ENCODE data around the gene DERL3. TPM values are rescaled to one million over a fixed set of nuclear protein-coding genes. Genes with fewer than 3 reads are reported as not detected.
"Not testable (repeated sequence)": the region's sequence is repeated elsewhere in the genome, so short reads cannot be mapped to it uniquely, and the experiment has no call there.

DERL3 gene
- total RNA-seq, 1 experiment from 2014 or later: 12.5 TPM

DNA sequence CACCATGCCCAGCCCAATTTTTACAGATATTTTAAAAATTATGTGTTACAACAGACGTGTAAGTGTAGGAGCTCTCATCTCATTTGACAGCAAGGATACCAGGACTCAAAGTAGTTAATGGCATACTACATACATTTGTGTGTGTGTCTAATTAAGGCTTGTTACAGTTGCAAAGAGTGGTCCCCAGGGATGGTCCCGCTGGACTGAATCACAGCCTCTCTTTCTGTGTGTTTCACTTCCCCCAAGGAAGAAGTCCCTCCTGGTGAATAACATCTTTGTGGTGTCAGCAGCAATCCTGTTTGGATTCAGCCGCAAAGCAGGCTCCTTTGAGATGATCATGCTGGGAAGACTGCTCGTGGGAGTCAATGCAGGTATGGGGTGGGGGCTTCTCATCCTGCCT is 36.1 kb upstream of the DERL3 start:
- CTCF ChIA-PET: interaction anchor here (0.8 kb wide), 1 partner anchor 25 kb away, joined by 3 read pairs; no protein-coding TSS in a partner anchor

DNA sequence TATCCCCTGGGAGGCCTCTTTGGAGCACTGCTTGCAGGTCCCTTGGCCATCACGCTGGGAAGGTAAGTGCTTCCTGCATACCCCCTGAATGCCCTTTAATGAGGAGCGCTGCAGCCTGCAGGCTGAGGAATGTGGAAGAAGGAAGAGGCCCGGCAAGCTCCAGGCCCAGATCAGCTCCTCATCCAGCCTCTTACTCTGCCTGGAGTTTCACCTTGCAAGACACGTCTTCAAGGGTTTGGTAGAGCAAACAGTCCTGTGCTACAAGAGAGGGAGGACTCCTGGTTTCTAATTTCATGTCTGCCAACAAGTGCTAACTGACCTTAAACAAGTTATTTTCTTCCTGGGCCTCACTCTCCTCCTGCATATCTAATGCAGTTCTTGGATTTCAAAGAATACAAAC is 29.8 kb upstream of the DERL3 start:
- H3K4me3 Mint-ChIP-seq: no peak overlapping the region
- H3K27me3 Mint-ChIP-seq (ENCODE audit: low read depth): no peaks in the 10 kb centered on the region
- TF ChIP-seq FOXK1 (CRISPR knock-in tag; IDR thresholded peaks at IDR 0.05): no peak
- TF ChIP-seq ZNF263 (CRISPR knock-in tag; IDR thresholded peaks at IDR 0.05; ENCODE audit: low read depth): no peak
- TF ChIP-seq, protein P1, sequence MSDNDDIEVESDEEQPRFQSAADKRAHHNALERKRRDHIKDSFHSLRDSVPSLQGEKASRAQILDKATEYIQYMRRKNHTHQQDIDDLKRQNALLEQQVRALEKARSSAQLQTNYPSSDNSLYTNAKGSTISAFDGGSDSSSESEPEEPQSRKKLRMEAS (CRISPR knock-in tag; IDR thresholded peaks at IDR 0.05): no peak
- TF ChIP-seq ZNF219 (CRISPR knock-in tag; IDR thresholded peaks at IDR 0.05; ENCODE audit: borderline replicate concordance): no peak
- TF ChIP-seq, protein P2, sequence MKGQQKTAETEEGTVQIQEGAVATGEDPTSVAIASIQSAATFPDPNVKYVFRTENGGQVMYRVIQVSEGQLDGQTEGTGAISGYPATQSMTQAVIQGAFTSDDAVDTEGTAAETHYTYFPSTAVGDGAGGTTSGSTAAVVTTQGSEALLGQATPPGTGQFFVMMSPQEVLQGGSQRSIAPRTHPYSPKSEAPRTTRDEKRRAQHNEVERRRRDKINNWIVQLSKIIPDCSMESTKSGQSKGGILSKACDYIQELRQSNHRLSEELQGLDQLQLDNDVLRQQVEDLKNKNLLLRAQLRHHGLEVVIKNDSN (CRISPR knock-in tag; IDR thresholded peaks at IDR 0.05): no peak
- TF ChIP-seq ZNF138 (CRISPR knock-in tag; conservative IDR thresholded peaks at IDR 0.05): no peak
- TF ChIP-seq, protein P3, sequence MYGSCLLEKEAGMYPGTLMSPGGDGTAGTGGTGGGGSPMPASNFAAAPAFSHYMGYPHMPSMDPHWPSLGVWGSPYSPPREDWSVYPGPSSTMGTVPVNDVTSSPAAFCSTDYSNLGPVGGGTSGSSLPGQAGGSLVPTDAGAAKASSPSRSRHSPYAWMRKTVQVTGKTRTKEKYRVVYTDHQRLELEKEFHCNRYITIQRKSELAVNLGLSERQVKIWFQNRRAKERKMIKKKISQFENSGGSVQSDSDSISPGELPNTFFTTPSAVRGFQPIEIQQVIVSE (CRISPR knock-in tag; IDR thresholded peaks at IDR 0.05; ENCODE audit: borderline replicate concordance): no peak
- TF ChIP-seq, protein P4, sequence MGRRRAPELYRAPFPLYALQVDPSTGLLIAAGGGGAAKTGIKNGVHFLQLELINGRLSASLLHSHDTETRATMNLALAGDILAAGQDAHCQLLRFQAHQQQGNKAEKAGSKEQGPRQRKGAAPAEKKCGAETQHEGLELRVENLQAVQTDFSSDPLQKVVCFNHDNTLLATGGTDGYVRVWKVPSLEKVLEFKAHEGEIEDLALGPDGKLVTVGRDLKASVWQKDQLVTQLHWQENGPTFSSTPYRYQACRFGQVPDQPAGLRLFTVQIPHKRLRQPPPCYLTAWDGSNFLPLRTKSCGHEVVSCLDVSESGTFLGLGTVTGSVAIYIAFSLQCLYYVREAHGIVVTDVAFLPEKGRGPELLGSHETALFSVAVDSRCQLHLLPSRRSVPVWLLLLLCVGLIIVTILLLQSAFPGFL (CRISPR knock-in tag; IDR thresholded peaks at IDR 0.05; ENCODE audit: borderline replicate concordance): no peak
- TF ChIP-seq NR3C1 (CRISPR knock-in tag; conservative IDR thresholded peaks at IDR 0.05; ENCODE audit: low read depth): no peak
- TF ChIP-seq FOXJ3 (CRISPR knock-in tag; IDR thresholded peaks at IDR 0.05; ENCODE audit: borderline replicate concordance): no peak
- TF ChIP-seq, protein P5, sequence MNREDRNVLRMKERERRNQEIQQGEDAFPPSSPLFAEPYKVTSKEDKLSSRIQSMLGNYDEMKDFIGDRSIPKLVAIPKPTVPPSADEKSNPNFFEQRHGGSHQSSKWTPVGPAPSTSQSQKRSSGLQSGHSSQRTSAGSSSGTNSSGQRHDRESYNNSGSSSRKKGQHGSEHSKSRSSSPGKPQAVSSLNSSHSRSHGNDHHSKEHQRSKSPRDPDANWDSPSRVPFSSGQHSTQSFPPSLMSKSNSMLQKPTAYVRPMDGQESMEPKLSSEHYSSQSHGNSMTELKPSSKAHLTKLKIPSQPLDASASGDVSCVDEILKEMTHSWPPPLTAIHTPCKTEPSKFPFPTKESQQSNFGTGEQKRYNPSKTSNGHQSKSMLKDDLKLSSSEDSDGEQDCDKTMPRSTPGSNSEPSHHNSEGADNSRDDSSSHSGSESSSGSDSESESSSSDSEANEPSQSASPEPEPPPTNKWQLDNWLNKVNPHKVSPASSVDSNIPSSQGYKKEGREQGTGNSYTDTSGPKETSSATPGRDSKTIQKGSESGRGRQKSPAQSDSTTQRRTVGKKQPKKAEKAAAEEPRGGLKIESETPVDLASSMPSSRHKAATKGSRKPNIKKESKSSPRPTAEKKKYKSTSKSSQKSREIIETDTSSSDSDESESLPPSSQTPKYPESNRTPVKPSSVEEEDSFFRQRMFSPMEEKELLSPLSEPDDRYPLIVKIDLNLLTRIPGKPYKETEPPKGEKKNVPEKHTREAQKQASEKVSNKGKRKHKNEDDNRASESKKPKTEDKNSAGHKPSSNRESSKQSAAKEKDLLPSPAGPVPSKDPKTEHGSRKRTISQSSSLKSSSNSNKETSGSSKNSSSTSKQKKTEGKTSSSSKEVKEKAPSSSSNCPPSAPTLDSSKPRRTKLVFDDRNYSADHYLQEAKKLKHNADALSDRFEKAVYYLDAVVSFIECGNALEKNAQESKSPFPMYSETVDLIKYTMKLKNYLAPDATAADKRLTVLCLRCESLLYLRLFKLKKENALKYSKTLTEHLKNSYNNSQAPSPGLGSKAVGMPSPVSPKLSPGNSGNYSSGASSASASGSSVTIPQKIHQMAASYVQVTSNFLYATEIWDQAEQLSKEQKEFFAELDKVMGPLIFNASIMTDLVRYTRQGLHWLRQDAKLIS (CRISPR knock-in tag; IDR thresholded peaks at IDR 0.05; ENCODE audit: borderline replicate concordance): no peak
- TF ChIP-seq, protein P6, sequence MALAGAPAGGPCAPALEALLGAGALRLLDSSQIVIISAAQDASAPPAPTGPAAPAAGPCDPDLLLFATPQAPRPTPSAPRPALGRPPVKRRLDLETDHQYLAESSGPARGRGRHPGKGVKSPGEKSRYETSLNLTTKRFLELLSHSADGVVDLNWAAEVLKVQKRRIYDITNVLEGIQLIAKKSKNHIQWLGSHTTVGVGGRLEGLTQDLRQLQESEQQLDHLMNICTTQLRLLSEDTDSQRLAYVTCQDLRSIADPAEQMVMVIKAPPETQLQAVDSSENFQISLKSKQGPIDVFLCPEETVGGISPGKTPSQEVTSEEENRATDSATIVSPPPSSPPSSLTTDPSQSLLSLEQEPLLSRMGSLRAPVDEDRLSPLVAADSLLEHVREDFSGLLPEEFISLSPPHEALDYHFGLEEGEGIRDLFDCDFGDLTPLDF (CRISPR knock-in tag; IDR thresholded peaks at IDR 0.05): no peak
- no peak for TF ChIP-seq ESRRA (CRISPR knock-in tag; IDR thresholded peaks at IDR 0.05; ENCODE audit: borderline replicate concordance)
- 0 out of 2 replicates have a peak, but pooled peaks cover 2% of the 10 kb centered on the region for H3K4me1 Mint-ChIP-seq
- POLR2A ChIA-PET: no interaction called here
- no peak overlapping the region for H3K27ac Mint-ChIP-seq
- DNase-seq (ENCODE audit: low spot score) (no peak), ATAC-seq (no peak; the same call in 1 of the 2 replicates)
- CTCF ChIA-PET: interaction anchor here (0.6 to 1.6 kb wide), 3 partner anchors 11 to 25 kb away, joined by 3 to 8 read pairs (median 7); partner anchors contain the start of genes MIF and SLC2A11
- no peaks in the 10 kb centered on the region for H3K9me3 Mint-ChIP-seq
- H3K36me3 Mint-ChIP-seq: peaks cover 34% of the 10 kb centered on the region

More for the DNA sequence above, 36.1 kb upstream of the DERL3 start:
- Mint-ChIP-seq H3K27ac (no peak overlapping the region), H3K9me3 (no peaks in the 10 kb centered on the region), H3K36me3 (peaks cover 23% of the 10 kb centered on the region), H3K4me1 (no peaks in the 10 kb centered on the region; the same call in 1 of the 2 replicates), H3K27me3 (ENCODE audit: low read depth) (no peaks in the 10 kb centered on the region), H3K4me3 (no peak overlapping the region)
- no peak for ATAC-seq
- TF ChIP-seq ZNF671 (CRISPR knock-in tag; IDR thresholded peaks at IDR 0.05) (no peak), ZBTB21 (CRISPR knock-in tag; IDR thresholded peaks at IDR 0.05; ENCODE audit: borderline replicate concordance) (no peak)
- TF ChIP-seq, protein P3 (CRISPR knock-in tag; IDR thresholded peaks at IDR 0.05; ENCODE audit: borderline replicate concordance): no peak
- POLR2A ChIA-PET: no interaction called here
- DNase-seq (ENCODE audit: low spot score): no peak

DNA sequence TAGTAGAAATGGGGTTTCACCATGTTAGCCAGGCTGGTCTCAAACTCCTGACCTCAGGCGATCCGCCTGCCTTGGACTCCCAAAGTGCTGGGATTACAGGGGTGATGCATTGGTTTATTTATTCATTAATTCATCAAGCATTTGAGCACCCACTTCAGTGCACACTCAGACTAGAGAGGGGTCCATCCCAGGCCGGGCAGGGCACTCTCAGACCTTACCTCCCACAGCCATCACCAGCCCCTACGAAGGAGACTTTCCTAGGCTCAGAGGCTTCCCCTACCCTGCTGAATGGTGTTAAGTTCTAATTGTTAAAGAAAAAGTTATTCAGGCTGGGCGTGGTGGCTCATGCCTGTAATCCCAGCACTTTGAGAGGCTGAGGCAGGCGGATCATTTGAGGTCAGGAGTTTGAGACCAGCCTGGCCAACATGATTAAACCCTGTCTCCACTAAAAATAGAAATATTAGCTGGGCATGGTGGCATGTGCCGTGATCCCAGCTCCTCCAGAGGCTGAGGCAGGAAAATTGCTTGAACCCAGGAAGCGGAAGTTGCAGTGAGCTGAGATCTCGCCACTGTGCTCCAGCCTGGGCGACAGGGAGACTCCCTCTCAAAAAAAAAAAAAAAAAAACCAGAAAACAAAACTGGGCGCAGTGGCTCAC is 25.8 kb upstream of the DERL3 start:
- H3K4me1 Mint-ChIP-seq; H3K9me3 Mint-ChIP-seq; H3K27ac Mint-ChIP-seq; H3K4me3 Mint-ChIP-seq; POLR2A ChIA-PET; H3K27me3 Mint-ChIP-seq (ENCODE audit: low read depth); ATAC-seq; DNase-seq (ENCODE audit: low spot score): not testable (repeated sequence)
- CTCF ChIA-PET: interaction anchor here (5.0 kb wide), 1 partner anchor 15 kb away, joined by 38 read pairs; no protein-coding TSS in a partner anchor
- peaks cover 25% of the 10 kb centered on the region for H3K36me3 Mint-ChIP-seq

All from WTC11 (cell line).